Stimulated activated CD8-positive, alpha-beta memory T cell treated with anti-CD3 and anti-CD28 coated beads, Interleukin-7, amount 100 ng/mL, for 48 hours (primary cell): ENCODE data around the gene RALA.
"Not testable (repeated sequence)": the region's sequence is repeated elsewhere in the genome, so short reads cannot be mapped to it uniquely, and the experiment has no call there.

Source experiments
- DNase-seq, 2 donors: peaks; one replicate each; pipeline ENCODE4 v3.0.0-alpha.2; 2020; ENCODE audit warnings: low read depth in 1 of 2; ENCODE audit errors: extremely low read depth in 1 of 2

The RALA gene

DNA sequence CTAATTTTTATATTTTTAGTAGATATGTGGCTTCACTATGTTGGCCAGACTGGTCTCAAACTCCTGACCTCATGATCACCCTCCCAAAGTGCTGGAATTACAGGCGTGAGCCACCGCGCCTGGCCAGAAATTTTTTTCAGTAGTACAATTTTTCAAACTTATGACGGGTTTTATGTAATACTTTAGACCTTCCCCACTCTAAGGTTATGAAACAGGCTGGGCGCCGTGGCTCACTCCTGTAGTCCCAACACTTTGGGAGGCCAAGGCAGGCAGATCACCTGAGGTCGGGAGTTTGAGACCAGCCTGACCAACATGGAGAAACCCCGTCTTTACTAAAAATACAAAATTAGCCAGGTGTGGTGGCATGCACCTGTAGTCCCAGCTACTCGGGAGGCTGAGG lies 56.5 kb downstream of the RALA start:
- not testable (repeated sequence) for DNase-seq

DNA sequence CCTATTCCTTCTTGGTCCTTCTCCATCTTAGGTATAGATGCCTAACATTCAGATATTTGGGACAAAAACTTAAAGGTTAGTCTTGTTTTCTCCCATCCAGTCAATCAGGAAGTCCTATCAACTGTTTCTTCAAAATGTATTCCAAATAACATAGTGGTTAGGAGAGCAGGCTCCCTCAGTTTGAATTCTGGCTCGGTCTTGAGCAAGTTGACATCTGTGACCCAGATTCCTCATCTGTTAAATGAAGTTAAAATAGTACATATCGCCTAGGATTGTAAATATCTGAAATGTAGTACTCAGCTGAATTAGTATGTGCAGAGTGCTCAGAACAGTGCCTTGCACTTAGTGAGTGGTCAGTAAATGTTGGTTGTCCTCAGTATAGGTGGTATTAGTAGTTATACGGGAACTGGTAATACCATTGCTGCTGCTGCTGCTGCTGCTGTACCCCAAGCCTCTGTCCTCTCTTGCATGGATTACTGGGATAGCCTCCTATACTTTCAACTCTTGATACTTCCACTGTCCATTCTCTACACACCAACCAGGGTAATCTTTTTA lies 58.6 kb downstream of the RALA start:
- DNase-seq: no peak

DNA sequence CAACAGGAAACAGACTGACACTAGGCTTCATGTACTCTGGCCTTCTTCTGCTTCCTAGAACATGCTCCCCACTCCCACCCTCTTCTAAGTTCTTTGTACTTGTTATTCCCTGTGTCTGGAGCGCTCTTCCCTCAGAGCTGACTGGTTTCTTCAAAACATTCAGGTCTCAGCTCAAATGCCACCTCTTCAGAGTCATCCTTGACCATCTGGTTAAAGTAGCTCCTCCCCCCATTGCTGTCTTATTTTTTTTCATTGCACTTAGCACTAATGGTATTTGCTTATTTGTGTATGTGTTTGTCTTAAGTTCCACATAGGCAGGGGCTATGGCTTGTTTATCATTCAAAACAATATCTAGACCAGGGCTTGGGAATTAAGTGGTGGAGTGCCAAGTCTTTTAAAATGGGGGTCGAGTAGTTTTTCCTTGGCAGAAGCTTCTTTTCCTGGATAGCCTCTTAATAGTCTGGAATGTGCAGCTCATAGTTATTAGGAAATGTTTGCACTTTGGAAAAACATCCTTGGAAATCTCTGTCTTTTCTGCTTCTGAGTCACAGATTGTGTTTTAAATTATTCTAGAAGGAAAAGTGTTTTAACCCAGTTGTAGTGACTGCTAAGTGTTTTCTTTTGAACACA lies 60.0 kb downstream of the RALA start:
- DNase-seq: no peak

DNA sequence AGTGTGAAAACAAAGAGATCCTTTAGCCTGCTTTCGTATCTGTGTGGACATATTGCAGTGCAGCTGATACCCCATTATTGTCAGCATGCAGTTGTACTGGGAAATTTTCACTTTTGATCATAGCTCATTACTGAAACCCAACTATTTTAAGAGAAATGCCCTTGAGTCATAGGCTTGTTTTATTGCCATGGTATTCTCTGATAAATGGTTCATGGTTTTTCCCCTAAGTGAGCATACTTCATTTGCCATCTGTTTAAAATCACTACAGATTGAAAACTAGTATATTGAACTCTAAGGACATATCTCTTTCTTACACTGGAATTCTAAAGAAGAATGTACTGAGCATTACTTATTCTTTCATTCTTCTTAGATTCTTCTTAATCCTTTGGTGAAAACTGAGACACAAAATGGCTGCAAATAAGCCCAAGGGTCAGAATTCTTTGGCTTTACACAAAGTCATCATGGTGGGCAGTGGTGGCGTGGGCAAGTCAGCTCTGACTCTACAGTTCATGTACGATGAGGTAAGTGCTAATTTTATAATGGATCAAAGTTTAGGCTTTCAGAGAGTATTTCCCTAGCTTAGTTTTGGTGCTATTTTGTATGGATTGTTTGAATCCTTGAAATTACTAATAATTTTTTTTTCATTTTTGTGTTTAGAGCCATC lies 63.0 kb downstream of the RALA start:
- DNase-seq: no peak

DNA sequence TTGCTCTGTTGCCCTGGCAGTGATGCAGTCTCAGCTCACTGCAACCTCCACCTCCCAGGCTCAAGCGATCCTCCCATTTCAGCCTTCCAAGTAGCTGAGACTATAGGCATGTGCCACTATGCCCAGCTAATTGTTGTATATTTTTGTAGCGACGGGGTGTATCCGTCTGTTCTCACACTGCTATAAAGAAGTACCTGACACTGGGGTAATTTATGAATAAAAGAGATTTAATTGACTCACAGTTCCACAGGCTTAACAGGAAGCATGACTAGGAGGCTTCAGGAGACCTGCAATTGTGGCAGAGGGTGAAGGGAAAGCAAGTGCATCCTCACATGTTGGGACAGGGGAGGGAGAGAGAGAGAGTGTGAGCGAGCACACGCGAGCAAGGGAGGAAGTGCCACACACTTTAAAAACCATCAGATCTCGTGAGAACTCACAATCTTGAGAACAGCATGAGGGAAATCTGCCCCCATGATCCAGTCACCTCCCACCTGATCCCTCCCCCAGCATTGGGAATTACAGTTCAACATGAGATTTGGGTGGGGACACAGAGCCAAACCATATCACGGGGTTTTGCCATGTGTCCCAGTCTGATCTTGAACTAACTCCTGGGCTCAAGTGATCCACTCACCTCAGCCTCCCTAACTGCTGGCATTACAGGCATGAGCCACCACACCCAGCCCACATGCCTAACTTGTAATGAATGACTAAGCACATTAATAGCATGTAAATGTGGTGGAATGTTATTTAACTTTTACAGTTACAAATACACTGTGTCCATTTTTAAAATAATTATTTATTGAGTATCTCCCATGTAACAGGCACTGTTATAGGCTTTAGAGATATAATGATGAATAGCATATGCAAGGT lies 65.5 kb downstream of the RALA start:
- DNase-seq: no peak

DNA sequence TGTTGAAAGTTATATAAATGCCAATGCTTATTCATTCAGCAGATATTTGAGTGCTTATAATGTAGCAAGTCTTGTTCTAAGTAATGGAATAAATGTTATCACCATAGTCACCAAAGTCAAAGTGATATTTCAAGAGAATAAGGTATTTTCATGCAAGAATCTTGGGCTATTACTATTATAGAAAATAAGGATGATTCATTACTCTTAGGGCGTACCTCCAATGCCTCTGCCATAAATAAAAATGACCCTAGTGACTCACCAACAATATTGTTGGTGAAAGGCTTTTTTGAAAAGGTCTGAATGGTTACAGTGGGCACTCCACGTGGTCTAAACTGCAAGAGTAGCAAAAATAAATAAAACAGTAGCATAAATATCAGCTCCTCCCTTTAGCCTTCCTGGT lies 68.4 kb downstream of the RALA start:
- DNase-seq: no peak

DNA sequence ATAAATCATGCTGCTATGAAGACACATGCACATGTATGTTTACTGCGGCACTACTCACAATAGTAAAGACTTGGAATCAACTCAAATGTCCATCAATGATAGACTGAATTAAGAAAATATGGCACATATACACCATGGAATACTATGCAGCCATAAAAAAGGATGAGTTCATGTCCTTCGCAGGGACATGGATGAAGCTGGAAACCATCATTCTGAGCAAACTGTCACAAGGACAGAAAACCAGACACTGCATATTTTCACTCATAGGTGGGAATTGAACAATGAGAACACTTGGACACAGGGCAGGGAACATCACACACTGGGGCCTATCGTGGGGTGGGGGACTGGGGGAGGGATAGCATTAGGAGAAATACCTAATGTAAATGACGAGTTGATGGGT lies 69.7 kb downstream of the RALA start:
- DNase-seq: not testable (repeated sequence)

DNA sequence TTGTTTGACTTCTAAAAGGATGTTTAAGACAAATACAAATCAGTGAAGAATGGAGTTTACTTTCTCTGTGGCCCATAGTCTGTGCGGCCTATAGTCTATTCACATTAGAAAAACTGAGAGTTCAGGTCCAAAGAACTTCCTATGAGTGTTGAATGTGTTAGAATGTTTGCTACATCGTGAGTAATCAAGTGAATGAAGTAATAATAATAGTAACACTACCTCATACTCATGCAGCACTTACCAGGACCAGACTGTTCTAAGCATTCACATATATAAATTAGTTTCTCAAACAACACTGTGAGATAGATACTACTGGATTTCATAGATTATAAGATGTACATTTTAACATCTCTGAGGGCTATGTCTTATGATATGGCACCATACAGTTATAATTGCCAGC lies 70.4 kb downstream of the RALA start:
- no peak for DNase-seq

DNA sequence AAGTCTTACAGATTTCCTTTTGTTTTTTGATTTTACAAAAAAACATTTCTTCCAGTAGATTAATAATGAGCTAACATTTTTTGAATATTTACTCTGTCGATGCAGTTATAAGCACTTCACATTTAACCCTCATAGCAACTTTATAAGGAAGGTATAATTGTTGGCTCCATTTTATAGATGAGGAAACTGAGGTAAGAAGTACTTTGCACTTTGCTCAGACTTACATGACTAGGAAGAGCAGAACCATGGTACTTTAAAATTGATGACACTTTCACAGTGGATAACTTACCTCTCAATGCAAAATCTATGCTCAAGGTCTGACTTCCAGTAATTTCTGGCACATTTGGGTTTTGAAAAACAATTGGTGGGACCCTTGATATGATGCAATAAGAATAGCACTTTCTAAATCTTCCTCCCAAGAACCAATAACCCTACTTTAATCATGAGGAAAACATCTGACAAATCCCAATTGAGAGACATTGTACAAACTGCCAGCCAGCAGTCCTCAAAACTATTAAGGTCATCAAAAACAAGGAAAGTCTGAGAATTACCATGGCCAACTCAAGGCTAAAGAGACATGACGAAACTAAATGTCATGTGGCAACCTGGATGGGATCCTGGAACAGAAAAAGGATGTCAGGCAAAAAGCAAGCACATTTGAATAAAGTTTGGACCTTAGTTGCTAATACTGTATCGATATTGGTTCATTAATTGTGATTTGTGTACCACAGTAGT lies 72.6 kb downstream of the RALA start:
- DNase-seq: no peak

DNA sequence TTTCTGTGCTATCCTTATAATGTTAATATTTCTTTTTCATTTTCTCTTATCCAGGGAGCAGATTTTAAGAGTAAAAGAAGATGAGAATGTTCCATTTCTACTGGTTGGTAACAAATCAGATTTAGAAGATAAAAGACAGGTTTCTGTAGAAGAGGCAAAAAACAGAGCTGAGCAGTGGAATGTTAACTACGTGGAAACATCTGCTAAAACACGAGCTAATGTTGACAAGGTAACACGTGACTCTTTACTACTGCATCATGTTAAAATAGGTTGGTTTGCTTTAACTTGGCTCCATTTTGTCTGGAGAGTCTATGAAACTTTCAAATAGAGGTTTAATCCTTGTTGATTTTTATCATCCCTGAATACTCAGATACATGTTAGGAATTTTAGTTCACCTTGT lies 73.3 kb downstream of the RALA start:
- DNase-seq: no peak

DNA sequence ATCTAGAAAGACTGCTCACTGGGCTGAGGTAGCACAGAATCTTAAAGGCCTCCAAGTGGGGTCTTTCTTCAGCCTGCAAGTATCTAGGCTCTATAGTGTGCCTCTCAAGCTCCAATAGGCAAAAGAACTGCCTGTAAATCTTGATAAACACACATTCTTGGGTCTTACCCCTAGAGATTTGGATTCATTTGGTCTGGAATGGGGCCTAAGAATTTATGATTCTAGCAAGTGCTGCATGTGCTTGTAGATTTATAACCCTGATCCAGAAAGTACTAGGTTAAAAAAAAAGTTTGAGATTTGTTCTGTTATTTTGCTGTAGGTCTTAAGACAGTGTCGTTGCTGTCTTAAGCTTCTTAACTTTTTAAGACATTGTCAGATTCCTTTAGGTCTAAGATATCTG lies 74.1 kb downstream of the RALA start:
- no peak for DNase-seq

DNA sequence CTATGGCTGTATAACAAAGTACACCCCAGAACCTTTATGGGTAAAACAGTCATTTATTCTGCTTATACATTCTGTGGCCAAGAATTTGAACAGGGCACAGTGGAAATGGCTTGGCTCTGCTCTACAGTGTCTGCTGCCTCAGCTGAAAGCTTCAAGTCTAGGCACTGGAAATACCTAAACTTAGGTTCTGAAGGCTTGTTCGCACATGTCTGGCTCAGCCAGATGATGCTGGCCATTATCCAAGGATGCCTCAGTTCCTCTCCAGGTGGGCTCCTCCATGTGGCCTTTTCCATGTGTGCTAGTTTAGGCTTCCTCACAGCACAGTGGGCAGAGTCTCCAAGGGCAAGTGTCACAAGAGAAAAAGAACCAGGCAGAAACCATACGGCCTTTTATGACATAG lies 76.8 kb downstream of the RALA start:
- DNase-seq: no peak

DNA sequence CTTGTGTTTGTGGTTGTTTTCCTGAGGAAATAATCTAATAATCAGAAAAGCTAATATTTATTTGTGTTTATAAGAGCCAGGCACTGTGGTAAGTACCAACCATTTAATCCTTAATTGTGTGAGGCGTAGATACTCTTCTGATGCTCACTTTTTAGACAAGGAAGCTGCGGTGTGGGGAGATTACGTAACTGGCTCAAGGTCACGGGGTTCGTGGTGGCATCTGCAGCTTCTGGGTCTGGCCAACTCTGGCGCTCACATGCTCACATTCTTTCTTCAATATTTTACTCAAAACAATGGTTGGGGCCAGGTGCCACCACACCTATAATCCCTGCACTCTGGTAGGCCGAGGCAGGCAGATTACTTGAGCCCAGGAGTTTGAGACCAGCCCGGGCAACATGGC lies 77.6 kb downstream of the RALA start:
- DNase-seq: no peak

DNA sequence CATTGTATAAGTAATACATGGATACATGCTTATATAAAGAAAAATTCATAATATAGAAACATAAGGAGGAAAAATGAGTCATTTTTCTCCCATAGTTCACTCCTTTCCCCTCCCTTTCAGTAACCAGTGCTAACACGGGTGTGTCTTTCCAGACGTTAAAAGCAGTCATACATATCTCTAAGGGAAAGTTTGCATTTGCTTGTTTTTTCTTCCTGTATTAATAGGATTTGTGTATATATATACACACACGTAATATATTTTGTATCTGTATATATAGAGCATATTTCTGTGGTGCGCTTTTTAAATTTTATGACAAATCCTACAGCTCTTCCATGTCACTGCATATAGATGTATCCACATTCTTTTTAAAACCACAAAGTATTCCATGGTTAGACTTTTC lies 78.8 kb downstream of the RALA start:
- no peak for DNase-seq

DNA sequence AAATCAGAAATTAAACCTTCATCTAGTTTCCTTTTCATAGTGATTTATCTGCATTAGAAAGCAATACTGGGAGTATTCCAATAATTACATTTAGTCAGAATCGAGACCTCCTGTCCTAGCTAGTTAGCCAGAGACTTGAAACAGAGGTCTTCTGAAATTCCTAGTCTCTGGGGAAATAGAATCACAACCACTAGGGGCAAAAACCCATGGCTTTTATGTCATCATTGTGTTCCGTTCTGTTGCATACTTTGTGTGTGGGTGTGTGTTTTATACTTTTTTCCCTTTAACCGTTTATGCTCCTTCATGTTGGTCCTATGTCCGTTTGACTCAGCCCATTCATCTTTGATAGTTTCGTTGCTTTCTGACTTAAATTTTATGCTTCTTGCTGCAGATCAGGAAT lies 79.8 kb downstream of the RALA start:
- DNase-seq: no peak

DNA sequence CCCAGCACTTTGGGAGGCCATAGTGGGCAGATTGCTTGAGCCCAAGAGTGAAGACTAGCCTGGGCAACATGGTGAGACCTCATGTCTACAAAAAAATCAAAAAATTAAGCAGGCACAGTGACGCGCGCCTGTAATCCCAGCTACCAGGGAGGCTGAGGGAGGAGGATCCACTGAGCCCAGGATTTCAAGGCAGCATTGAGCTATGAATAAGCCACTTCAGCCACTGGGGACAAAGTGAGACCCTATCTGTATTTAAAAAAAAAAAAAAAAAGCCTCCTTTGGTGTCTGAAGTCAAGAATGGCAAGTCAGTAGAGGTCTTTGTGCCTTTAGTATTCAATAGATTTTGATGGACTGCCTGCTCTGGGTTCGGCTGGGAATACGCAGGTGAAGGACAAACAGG lies 85.7 kb downstream of the RALA start:
- no peak for DNase-seq

DNA sequence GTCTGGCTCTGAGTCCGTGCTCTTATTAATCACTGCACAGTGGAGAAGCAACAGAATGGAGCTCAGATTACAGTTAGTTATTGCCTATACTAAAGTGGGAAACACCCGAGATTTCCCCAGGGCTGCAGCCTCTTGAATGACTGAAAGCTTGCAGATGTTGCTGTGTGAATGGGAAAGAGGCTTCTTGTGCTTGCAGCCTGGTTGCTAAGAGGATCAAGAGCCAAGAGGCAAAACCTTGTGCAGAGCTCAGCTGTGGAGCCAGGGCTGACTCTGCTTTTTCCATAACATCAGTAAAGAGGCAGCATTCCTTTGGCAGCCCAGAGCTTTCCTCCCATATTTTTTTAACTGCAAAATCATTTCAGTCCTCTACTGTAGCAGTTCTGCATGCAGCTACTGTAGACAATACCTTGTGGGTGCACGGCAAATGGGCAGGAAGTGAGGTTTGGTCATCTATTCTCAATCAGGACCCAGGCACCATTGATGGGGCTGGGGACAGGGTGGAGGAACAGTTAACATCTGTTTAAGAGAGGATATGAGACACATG lies 86.5 kb downstream of the RALA start:
- DNase-seq: no peak

DNA sequence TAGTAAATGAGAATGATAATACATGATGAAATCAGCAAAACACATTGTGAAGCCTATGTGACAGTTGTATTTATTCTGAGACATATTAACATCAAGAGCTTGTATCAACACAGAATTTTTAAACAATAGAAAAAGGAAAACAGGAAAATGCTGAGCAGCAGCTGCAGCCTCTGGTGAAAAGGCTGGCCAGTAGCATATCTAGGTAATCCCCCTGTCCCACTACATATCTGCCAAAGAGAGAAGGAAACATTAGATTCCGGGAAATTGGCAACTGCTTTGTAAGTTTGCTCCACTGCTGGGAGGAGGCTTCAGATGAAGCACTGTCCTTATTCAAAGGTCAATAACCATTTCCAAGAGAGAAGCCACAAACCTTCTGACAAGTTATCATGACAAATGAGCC lies 89.4 kb downstream of the RALA start:
- no peak for DNase-seq

DNA sequence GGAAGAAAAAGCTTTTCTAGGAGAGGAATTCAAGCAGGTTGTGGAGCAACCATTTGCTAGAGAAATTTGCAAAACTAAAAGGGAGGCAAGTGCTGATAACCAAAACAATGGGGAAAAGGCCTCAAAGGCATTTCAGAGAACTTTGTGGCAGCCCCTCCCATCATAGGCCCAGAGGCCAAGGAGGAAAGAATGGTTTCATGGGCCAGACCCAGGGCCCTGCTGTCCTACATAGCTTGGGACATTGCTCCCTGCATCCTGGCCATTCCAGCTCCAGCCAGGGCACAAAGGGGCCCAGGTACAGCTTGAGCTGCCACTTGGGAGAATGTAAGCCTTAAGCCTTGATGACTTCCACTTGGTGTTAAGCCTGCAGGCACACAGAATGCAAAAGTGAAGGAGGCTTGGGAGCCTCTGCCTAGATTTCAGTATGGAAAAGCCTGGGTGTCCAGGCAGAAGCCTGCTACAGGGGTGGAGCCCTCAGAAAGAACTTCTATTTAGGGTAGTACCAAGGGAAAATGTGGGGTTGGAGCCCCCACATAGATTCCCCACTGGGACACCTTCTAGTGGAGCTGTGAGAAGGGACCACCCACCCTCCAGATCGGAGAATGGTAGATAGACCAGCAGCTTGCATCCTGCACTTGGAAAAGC lies 91.2 kb downstream of the RALA start:
- DNase-seq: no peak

DNA sequence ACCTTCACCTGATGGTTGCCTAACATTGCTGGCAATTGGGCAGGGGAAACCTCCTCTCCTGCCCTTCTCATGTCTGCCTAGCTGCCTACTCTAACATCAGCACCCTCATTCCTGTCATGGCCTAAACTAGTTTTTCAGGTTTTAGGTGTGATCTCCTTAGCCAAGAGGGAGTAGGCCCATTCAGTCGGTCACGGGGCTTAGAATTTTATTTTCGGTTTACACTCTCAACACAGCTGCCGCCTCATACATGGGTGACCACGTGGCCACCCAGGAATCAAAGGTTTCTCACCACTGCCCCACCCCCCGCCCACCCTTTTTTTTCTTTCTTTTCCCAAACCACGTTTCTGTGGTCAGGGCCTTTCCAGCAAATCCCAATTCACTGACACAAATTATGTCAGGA lies 97.2 kb downstream of the RALA start:
- no peak for DNase-seq
